HepG2 (cell line): Measurements from ENCODE around the gene LYZL6. TPM values are rescaled to one million over a fixed set of nuclear protein-coding genes. Genes with fewer than 3 reads are reported as not detected.
A peak's percentile ranks its signal among the peaks of the same experiment; 100 is the strongest.

ENCODE experiments used
- ATAC-seq: fragments of 200-7000 bp; cut with Tn5 transposase; 3 replicates; pipeline ENCODE4 v1.9.1; 2020; ENCODE audit warnings: mild to moderate bottlenecking, moderate library complexity
- BruUV-seq: library from RNA; stranded (reverse); fragments of 400-500 nt; replicated peaks from 2 replicates; lab custom pipeline; 2021; lab: Mats Ljungman, UMichigan
- CTCF ChIA-PET: fragments of 300-600 bp; formaldehyde crosslinking; extraction: SDS; loops from one replicate; lab custom pipeline; 2021; ENCODE audit warnings: low total read pairs, inconsistent platforms, low intra/inter-chr PET ratio; lab: Yijun Ruan, JAX
- POLR2A ChIA-PET: fragments of 350-600 bp; sonication (Branson Sonifier 250); formaldehyde crosslinking; loops from one replicate; lab custom pipeline; 2020; ENCODE audit warnings: antibody characterized with exemption, inconsistent platforms; lab: Yijun Ruan, JAX
- DNase-seq: peaks from one replicate; pipeline ENCODE4 v3.0.0-alpha.2; 2015; ENCODE audit warnings: low spot score
- FAIRE-seq: peaks from 3 replicates; lab custom pipeline; 2011; peaks lifted over from hg19 to GRCh38; lab: Jason Lieb, UNC
- H2AFZ ChIP-seq: one replicate; pipeline ENCODE4 v1.6.1; 2011; ENCODE audit warnings: low read length, inconsistent platforms
- H3K27ac ChIP-seq: fragments of 300-600 bp; 3 replicates; pipeline ENCODE4 v1.8.0; 2011; ENCODE audit warnings: mixed run types, mild to moderate bottlenecking, mixed read lengths, low read length, inconsistent platforms; ENCODE audit not compliant: insufficient read depth; ENCODE audit errors: extremely low read length
- H3K27me3 ChIP-seq, 2 experiments: fragments of 200-600 bp in 1 of 2; 2 replicates in 1 of 2; 3 replicates in 1 of 2; pipeline versions ENCODE4 v1.6.0 to v1.8.0; 2011; ENCODE audit warnings: low read length in 2 of 2, mild to moderate bottlenecking in 2 of 2, moderate library complexity in 2 of 2, inconsistent platforms in 1 of 2; ENCODE audit not compliant: insufficient read depth in 2 of 2, control insufficient read depth in 1 of 2
- H3K36me3 ChIP-seq, 2 experiments: fragments of 200-600 bp in 1 of 2; replicated peaks in 1 of 2; 2 replicates in 1 of 2; 3 replicates in 1 of 2; pipeline versions ENCODE4 v1.5.1 to v1.8.0; 2011; ENCODE audit warnings: low read length in 2 of 2, inconsistent platforms in 1 of 2; ENCODE audit not compliant: insufficient read depth in 2 of 2, control insufficient read depth in 1 of 2
- H3K4me1 ChIP-seq: 2 replicates; pipeline ENCODE4 v1.5.1; 2012; ENCODE audit warnings: low read length, inconsistent platforms; ENCODE audit not compliant: insufficient read depth
- H3K4me2 ChIP-seq: 2 replicates; pipeline ENCODE4 v1.6.0; 2011; ENCODE audit warnings: low read depth, low read length, inconsistent platforms
- H3K4me3 ChIP-seq, 3 experiments: fragments of 200-600 bp in 1 of 3; sonication (generic), shearing (Covaris generic) in 1 of 3; replicated peaks in 1 of 3; 2 replicates each; pipeline ENCODE4 v1.5.1; 2011 to 2016; ENCODE audit warnings: low read length in 3 of 3, inconsistent platforms in 2 of 3, low read depth in 2 of 3, mild to moderate bottlenecking in 2 of 3, control low read depth in 1 of 3, mixed read lengths in 1 of 3; ENCODE audit not compliant: insufficient read depth in 1 of 3
- H3K79me2 ChIP-seq: one replicate; pipeline ENCODE4 v1.6.1; 2011; ENCODE audit warnings: low read length, inconsistent platforms; ENCODE audit not compliant: insufficient read depth
- H3K9ac ChIP-seq: 2 replicates; pipeline ENCODE4 v1.6.0; 2011; ENCODE audit warnings: mild to moderate bottlenecking, low read depth, low read length, inconsistent platforms; ENCODE audit not compliant: insufficient read depth
- H3K9me3 ChIP-seq: 2 replicates; pipeline ENCODE4 v1.5.1; 2012; ENCODE audit warnings: mild to moderate bottlenecking, low read length
- H4K20me1 ChIP-seq: 2 replicates; pipeline ENCODE4 v1.6.0; 2011; ENCODE audit warnings: inconsistent platforms, mild to moderate bottlenecking, low read length, moderate library complexity; ENCODE audit not compliant: insufficient read depth
- EP300 ChIP-seq, 3 experiments: sonication (generic) in 1 of 3; formaldehyde crosslinking in 1 of 3; IDR thresholded peaks; 2 replicates each; pipeline versions ENCODE4 v1.5.1 to v1.6.1; 2011 to 2020; ENCODE audit warnings: low read depth in 2 of 3, low read length in 2 of 3, borderline replicate concordance in 1 of 3, improper control_type of control experiment in 1 of 3, mild to moderate bottlenecking in 1 of 3, missing genetic modification reagents in 1 of 3, moderate library complexity in 1 of 3
- FOXA1 ChIP-seq, 2 experiments: fragments of 450-650 bp in 1 of 2; sonication (generic) in 1 of 2; formaldehyde crosslinking in 1 of 2; IDR thresholded peaks; 2 replicates each; pipeline versions ENCODE4 v1.4.0 to v1.6.1; 2016 to 2020; ENCODE audit warnings: missing genetic modification reagents in 1 of 2
- FOXO1 ChIP-seq: sonication (generic); formaldehyde crosslinking; IDR thresholded peaks from 2 replicates; pipeline ENCODE4 v1.4.0; 2020; ENCODE audit warnings: missing genetic modification reagents
- KDM4B ChIP-seq: sonication (generic); formaldehyde crosslinking; IDR thresholded peaks from 2 replicates; pipeline ENCODE4 v1.4.0; 2020; ENCODE audit warnings: missing genetic modification reagents
- KLF6 ChIP-seq: IDR thresholded peaks from 2 replicates; pipeline ENCODE4 v1.8.0; 2016; ENCODE audit warnings: missing biosample characterization, missing genetic modification reagents
- NCOR1 ChIP-seq: fragments of 200-600 bp; sonication (generic); IDR thresholded peaks from 2 replicates; pipeline ENCODE4 v1.7.0; 2017; ENCODE audit warnings: antibody characterized with exemption, low read length, borderline replicate concordance
- RELA ChIP-seq: sonication (generic); formaldehyde crosslinking; IDR thresholded peaks from 2 replicates; pipeline ENCODE4 v1.4.0; 2020; ENCODE audit warnings: missing genetic modification reagents
- SMC3 ChIP-seq: IDR thresholded peaks from 2 replicates; pipeline ENCODE4 v1.6.1; 2011; ENCODE audit warnings: low read length, improper control_type of control experiment
- XRCC5 ChIP-seq: fragments of 200-400 bp; formaldehyde crosslinking; optimal IDR thresholded peaks from 2 replicates; pipeline ENCODE3; 2017; ENCODE audit warnings: mild to moderate bottlenecking, low read length
- ZKSCAN1 ChIP-seq: fragments of 150-350 bp; IDR thresholded peaks from 2 replicates; pipeline ENCODE4 v1.6.1; 2014; ENCODE audit warnings: low read length
- ZNF180 ChIP-seq: sonication (generic); formaldehyde crosslinking; IDR thresholded peaks from 2 replicates; pipeline ENCODE4 v1.4.0; 2020; ENCODE audit warnings: low read depth, missing genetic modification reagents, borderline replicate concordance
- ZNF7 ChIP-seq: IDR thresholded peaks from 2 replicates; pipeline ENCODE4 v1.6.1; 2016; ENCODE audit warnings: missing biosample characterization, missing genetic modification reagents
- ZNF720 ChIP-seq: sonication (generic); formaldehyde crosslinking; IDR thresholded peaks from 2 replicates; pipeline ENCODE4 v1.4.0; 2020; ENCODE audit warnings: missing genetic modification reagents
- ZNF747 ChIP-seq: sonication (generic); formaldehyde crosslinking; IDR thresholded peaks from 2 replicates; pipeline ENCODE4 v1.8.1; 2023; ENCODE audit warnings: missing genetic modification reagents, mild to moderate bottlenecking, borderline replicate concordance
- ZNF790 ChIP-seq: sonication (generic); formaldehyde crosslinking; IDR thresholded peaks from 2 replicates; pipeline ENCODE4 v1.8.0; 2022; ENCODE audit warnings: missing genetic modification reagents, mild to moderate bottlenecking, borderline replicate concordance
- WGBS: methylation state at CpG from one replicate; pipeline ENCODE4 v1.1.6; 2017; ENCODE audit warnings: low lambda C conversion rate; 5-methylcytosine and 5-hydroxymethylcytosine counted together
- in situ Hi-C: cut with HindIII; loops from 2 replicates; pipeline ENCODE4 v1.10.0; 2017; ENCODE audit warnings: low pct_unique_long_range_greater_than_20kb; ENCODE audit not compliant: extremely low pct_ligation_motif_present
- intact Hi-C: fragments of 100-400 bp; cut with micrococcal nuclease; formaldehyde crosslinking; loops from one replicate; pipeline ENCODE4 v1.10.0; 2022; ENCODE audit not compliant: unreplicated experiment
- polyA plus RNA-seq, 8 experiments: library from polyadenylated mRNA; depleted of rRNA in 3 of 8; stranded (reverse) in 7 of 8; unstranded in 1 of 8; fragments of >200 nt; fragmentation: Illumina TruSeq in 4 of 8; extraction: Trizol in 4 of 8; gene quantifications; 2 replicates each; pipeline versions ENCODE4 v1.2.1 to v1.2.3, GENCODE V29; 2011 to 2016; ENCODE audit warnings: low read depth in 4 of 8, missing spikeins in 1 of 8, mixed read lengths in 1 of 8; ENCODE audit not compliant: insufficient read depth in 1 of 8
- total RNA-seq, 5 experiments: library from RNA; depleted of rRNA; stranded (reverse); fragments of >200 nt; fragmentation: Illumina TruSeq; extraction: Trizol; gene quantifications; 2 replicates each; pipeline ENCODE4 v1.2.3, GENCODE V29; 2016; ENCODE audit warnings: low read depth in 1 of 5
- TF ChIP-seq, protein P1 (sequence below): sonication (generic); formaldehyde crosslinking; IDR thresholded peaks from 2 replicates; pipeline ENCODE4 v1.5.0; 2020; ENCODE audit warnings: mild to moderate bottlenecking, missing genetic modification reagents, moderate library complexity

LYZL6 gene
- total and polyA plus RNA-seq, 2 of the 13 experiments (the other 11 are each of a cell fraction or from before 2014, with no cell fraction given), result not detected

DNA sequence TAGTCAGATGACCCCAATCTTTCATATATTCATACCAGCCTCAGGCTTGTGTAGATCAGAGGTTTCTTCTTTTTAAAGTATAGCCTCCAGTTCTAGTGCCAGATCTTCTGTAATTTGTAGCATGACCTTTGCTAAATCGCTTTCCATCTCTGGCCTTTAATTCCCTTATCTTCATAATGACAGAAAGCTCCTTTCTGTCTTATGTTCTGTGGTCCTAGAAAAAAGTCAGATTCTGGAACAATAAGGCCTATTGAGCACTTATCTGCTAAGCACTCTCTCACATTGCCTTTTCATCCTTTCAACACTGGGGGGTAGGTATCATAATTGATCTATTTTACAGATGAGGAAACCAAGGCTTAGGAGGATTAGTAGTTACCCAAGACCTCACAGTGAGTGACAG, 28.6 kb upstream of the LYZL6 start (continued):
- TF ChIP-seq, protein P1, sequence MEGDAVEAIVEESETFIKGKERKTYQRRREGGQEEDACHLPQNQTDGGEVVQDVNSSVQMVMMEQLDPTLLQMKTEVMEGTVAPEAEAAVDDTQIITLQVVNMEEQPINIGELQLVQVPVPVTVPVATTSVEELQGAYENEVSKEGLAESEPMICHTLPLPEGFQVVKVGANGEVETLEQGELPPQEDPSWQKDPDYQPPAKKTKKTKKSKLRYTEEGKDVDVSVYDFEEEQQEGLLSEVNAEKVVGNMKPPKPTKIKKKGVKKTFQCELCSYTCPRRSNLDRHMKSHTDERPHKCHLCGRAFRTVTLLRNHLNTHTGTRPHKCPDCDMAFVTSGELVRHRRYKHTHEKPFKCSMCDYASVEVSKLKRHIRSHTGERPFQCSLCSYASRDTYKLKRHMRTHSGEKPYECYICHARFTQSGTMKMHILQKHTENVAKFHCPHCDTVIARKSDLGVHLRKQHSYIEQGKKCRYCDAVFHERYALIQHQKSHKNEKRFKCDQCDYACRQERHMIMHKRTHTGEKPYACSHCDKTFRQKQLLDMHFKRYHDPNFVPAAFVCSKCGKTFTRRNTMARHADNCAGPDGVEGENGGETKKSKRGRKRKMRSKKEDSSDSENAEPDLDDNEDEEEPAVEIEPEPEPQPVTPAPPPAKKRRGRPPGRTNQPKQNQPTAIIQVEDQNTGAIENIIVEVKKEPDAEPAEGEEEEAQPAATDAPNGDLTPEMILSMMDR (CRISPR knock-in tag), result 0 out of 2 replicates have a peak, but pooled peaks have one; percentile 1
- no peak for TF ChIP-seq ZNF720

DNA sequence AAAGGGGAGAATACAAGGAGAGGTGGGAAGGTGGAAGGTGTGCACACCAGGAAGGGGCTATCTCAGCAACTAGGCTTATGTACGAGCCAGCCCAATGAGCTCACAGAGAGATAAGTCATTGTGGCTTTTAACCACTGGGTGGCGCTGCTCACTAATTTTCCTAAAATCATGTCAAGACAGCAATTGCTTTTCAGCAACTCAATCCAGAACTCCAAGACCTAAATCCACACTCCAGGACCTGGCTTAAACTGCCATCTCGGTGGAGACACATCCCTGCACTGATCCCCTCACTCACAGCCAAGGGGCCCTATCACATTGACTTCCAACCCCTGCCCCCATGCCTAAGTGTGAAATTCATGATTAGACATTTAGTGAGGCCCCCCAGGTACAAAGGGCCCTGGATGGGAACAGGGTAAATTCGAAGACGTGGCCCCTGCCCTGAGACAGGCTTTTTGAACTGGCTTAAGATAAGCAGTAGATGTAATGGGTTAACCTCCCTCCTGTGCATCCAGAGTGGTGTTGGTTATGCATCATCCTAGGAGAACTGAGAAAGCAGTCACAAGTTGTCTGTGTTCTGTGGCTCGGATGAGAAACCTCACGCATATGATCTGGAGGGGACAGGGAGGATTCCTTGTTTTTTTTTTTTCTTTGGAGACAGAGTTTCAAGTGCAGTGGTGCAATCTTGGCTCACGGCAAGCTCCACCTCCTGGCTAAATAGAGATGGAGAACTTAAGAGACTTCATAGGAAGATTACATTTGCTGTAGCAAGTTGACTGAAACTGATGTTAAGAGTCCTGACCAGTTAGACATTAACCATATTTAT, 26.3 kb upstream of the LYZL6 start:
- BruUV-seq, result no TSS peak
- H3K79me2 ChIP-seq, result no peaks in the 10 kb centered on the region
- ATAC-seq (peak; percentile 36), DNase-seq (peak; percentile 82), FAIRE-seq (no peak)
- CTCF ChIA-PET, result interaction anchor here (0.7 to 3.6 kb wide), 5 partner anchors 12 to 179 kb away, joined by 5 to 38 read pairs (median 28); no protein-coding TSS in a partner anchor
- peak overlapping the region in 1 of 3 experiments; percentile 15; a peak in 2 of 6 replicates for H3K4me3 ChIP-seq
- in situ Hi-C loops (loop anchor here (5.0 to 25.0 kb wide), 4 partner anchors 38 to 518 kb away; partner anchors contain the start of gene ZNHIT3), intact Hi-C loops (loop anchor here (1.0 kb wide), 3 partner anchors 40 to 180 kb away; no protein-coding TSS in a partner anchor)
- peak overlapping the region; percentile 45 for H3K4me2 ChIP-seq
- no peaks in the 10 kb centered on the region for H3K27me3 ChIP-seq
- H2AFZ ChIP-seq, result no peak overlapping the region
- 40% methylated on average over 6 of the region's 8 CpGs for WGBS
- no peak overlapping the region for H3K9ac ChIP-seq
- no peaks in the 10 kb centered on the region for H4K20me1 ChIP-seq
- no peaks in the 10 kb centered on the region for H3K9me3 ChIP-seq
- H3K36me3 ChIP-seq, result no peaks in the 10 kb centered on the region
- POLR2A ChIA-PET, result interaction anchor here (0.7 to 5.9 kb wide), 8 partner anchors 12 to 177 kb away, joined by 3 to 197 read pairs (median 6); partner anchors contain the start of genes CCL15, CCL16, CCL23 and TAF15
- peaks cover 69% of the 10 kb centered on the region for H3K4me1 ChIP-seq
- no peak overlapping the region for H3K27ac ChIP-seq
- TF ChIP-seq KDM4B, result no peak
- TF ChIP-seq, protein P1 (CRISPR knock-in tag), result peak; percentile 94
- 0 out of 2 replicates have a peak, but pooled peaks have one; percentile 49 for TF ChIP-seq ZNF790 (CRISPR knock-in tag)
- TF ChIP-seq ZKSCAN1, result no peak
- TF ChIP-seq ZNF7 (CRISPR knock-in tag), result peak; percentile 57; the same call in 1 of the 2 replicates
- peak; percentile 98 for TF ChIP-seq SMC3
- TF ChIP-seq XRCC5, result peak; percentile 35
- TF ChIP-seq FOXO1 (CRISPR knock-in tag), result peak; percentile 14; the same call in 1 of the 2 replicates
- no peak for TF ChIP-seq ZNF180 (CRISPR knock-in tag)
- TF ChIP-seq RELA (CRISPR knock-in tag), result no peak
- no peak for TF ChIP-seq ZNF747 (CRISPR knock-in tag)
- no peak for TF ChIP-seq KLF6 (CRISPR knock-in tag)
- TF ChIP-seq EP300 (IDR thresholded peaks at IDR 0.05; ENCODE audit: low read depth in 2 of 2, low read length in 2 of 2), result no peak
- no peak for TF ChIP-seq EP300 (CRISPR knock-in tag; IDR thresholded peaks at IDR 0.05; ENCODE audit: borderline replicate concordance)
- no peak for TF ChIP-seq NCOR1
- TF ChIP-seq FOXA1 (IDR thresholded peaks at IDR 0.05), result no peak
- 0 out of 2 replicates have a peak, but pooled peaks have one; percentile 1 for TF ChIP-seq FOXA1 (CRISPR knock-in tag; IDR thresholded peaks at IDR 0.05)
